Parathyroid adenoma (tissue), 2 donors: Measurements from ENCODE around the gene MATN4.
A peak's percentile ranks its signal among the peaks of the same experiment; 100 is the strongest.
"Not testable (repeated sequence)": the region's sequence is repeated elsewhere in the genome, so short reads cannot be mapped to it uniquely, and the experiment has no call there.

Experiments used
- H2AFZ ChIP-seq: fragments of 300-600 bp; sonication (generic); one replicate; pipeline ENCODE4 v1.7.0; 2017; ENCODE audit warnings: antibody characterized with exemption, mild to moderate bottlenecking
- H3K27ac ChIP-seq: fragments of 300-600 bp; sonication (generic); one replicate; pipeline ENCODE4 v1.7.0; 2017
- H3K27me3 ChIP-seq: fragments of 300-600 bp; sonication (generic); one replicate; pipeline ENCODE4 v1.7.0; 2017; ENCODE audit warnings: low read length; ENCODE audit not compliant: control insufficient read depth, insufficient read depth
- H3K36me3 ChIP-seq: fragments of 300-600 bp; sonication (generic); one replicate; pipeline ENCODE4 v1.7.0; 2017; ENCODE audit warnings: low read length; ENCODE audit not compliant: control insufficient read depth, insufficient read depth
- H3K4me1 ChIP-seq: fragments of 300-600 bp; sonication (generic); one replicate; pipeline ENCODE4 v1.7.0; 2017; ENCODE audit warnings: control low read depth
- H3K4me2 ChIP-seq: fragments of 300-600 bp; sonication (generic); one replicate; pipeline ENCODE4 v1.7.0; 2017; ENCODE audit warnings: low read length
- H3K4me3 ChIP-seq: fragments of 300-600 bp; sonication (generic); one replicate; pipeline ENCODE4 v1.7.0; 2017; ENCODE audit warnings: low read depth, low read length
- H3K79me2 ChIP-seq: fragments of 300-600 bp; sonication (generic); one replicate; pipeline ENCODE4 v1.7.0; 2017; ENCODE audit warnings: control low read depth
- H3K9ac ChIP-seq: fragments of 300-600 bp; sonication (generic); one replicate; pipeline ENCODE4 v1.7.0; 2017; ENCODE audit warnings: mild to moderate bottlenecking
- H3K9me3 ChIP-seq: fragments of 300-600 bp; sonication (generic); one replicate; pipeline ENCODE4 v1.7.0; 2017; ENCODE audit warnings: low read length; ENCODE audit not compliant: control insufficient read depth
- CTCF ChIP-seq: fragments of 300-600 bp; sonication (generic); IDR thresholded peaks from one replicate; pipeline ENCODE4 v1.7.0; 2017; ENCODE audit warnings: antibody characterized with exemption, mild to moderate bottlenecking
- donor health status: primary hyperparathyroidism.

The MATN4 gene

DNA sequence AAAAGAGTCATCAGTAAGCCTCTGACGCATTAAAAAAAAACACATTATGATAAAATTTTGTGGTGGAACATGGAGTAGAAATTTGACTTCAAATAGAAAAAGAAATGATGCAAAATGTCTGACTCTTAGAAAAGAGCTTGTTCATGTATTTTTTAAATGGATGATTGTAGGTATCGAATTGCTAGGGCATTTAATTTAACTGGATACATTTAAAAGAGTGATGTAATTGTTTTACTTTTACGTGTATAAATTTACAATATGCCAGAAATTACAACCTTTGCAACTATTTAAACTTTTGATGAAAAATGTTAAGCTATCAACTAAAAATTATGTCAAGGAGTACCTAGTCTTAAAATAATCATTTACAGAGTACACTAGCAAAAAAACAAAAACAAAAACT, 44.6 kb upstream of the MATN4 start:
- H2AFZ ChIP-seq: no peak overlapping the region
- no peaks in the 10 kb centered on the region for H3K9me3 ChIP-seq

DNA sequence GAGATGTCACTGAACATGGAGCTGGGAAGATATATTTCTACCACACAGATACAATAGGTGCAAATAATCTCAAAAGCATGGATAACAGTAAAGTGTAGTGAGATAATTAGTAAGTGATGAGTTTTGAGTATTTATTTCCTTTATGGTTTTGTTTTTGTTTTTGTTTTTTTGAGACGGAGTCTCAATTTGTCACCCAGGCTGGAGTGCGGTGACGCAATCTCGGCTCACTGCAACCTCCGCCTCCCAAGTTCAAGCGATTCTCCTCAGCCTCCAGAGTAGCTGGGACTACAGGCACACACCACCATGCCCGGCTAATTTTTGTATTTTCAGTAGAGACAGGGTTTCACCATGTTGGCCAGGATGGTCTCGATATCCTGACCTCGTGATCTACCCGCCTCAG, 42.7 kb upstream of the MATN4 start:
- H3K4me3 ChIP-seq, H3K79me2 ChIP-seq, H3K36me3 ChIP-seq, H3K27me3 ChIP-seq, H3K4me2 ChIP-seq, H3K27ac ChIP-seq, H3K9ac ChIP-seq, H2AFZ ChIP-seq, H3K4me1 ChIP-seq, H3K9me3 ChIP-seq: not testable (repeated sequence)

More for the DNA sequence above, 44.6 kb upstream of the MATN4 start:
- no peak overlapping the region for H3K27ac ChIP-seq
- no peaks in the 10 kb centered on the region for H3K27me3 ChIP-seq
- no peak overlapping the region for H3K4me2 ChIP-seq
- no peaks in the 10 kb centered on the region for H3K4me1 ChIP-seq
- H3K79me2 ChIP-seq: no peaks in the 10 kb centered on the region
- H3K36me3 ChIP-seq: no peaks in the 10 kb centered on the region
- no peak overlapping the region for H3K9ac ChIP-seq
- TF ChIP-seq CTCF: no peak
- no peak overlapping the region for H3K4me3 ChIP-seq

DNA sequence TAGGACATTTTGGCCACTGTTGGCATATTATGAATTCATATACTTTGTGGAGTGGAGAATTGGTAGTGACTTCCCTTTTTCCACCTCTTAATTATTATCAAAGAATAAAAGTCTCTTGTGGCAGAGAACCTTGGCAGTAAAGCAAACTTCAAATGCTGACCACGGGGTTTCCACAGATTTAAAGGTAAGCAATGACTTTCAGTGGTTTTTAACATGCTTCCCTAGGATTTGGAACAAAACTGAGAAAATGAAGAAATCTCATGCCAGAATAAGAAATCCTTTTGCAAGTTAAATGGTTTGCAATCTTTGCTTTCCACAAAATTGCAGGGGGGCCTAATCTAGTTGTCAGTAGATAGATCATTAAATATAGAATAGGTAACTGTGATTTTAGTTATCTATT, 42.1 kb upstream of the MATN4 start:
- Histone ChIP-seq H2AFZ (peak overlapping the region; percentile 16), H3K9ac (no peak overlapping the region), H3K9me3 (no peaks in the 10 kb centered on the region), H3K4me1 (peaks cover 10% of the 10 kb centered on the region), H3K79me2 (no peaks in the 10 kb centered on the region), H3K36me3 (no peaks in the 10 kb centered on the region), H3K27ac (no peak overlapping the region), H3K27me3 (no peaks in the 10 kb centered on the region), H3K4me3 (no peak overlapping the region), H3K4me2 (no peak overlapping the region)
- TF ChIP-seq CTCF: no peak

GRCh38 chr20:45347936-45348778, 40.1 kb upstream of the MATN4 start, which contains the start of gene SDC4:
SDC4 (minus strand) TSS chr20:45348424; CDS start chr20:45348384, 40 bp downstream.
- peaks cover 23% of the 10 kb centered on the region for H3K4me1 ChIP-seq
- no peak for TF ChIP-seq CTCF

GRCh38 chr20:45347297-45347935, 39.3 kb upstream of the MATN4 start:
- peak overlapping the region; percentile 56 for H3K9ac ChIP-seq
- H3K4me2 ChIP-seq: peak overlapping the region; percentile 92
- H3K4me1 ChIP-seq: peaks cover 31% of the 10 kb centered on the region
- H2AFZ ChIP-seq: peak overlapping the region; percentile 87
- H3K27me3 ChIP-seq: no peaks in the 10 kb centered on the region
- H3K36me3 ChIP-seq: no peaks in the 10 kb centered on the region
- H3K79me2 ChIP-seq: no peaks in the 10 kb centered on the region
- no peaks in the 10 kb centered on the region for H3K9me3 ChIP-seq
- peak overlapping the region; percentile 34 for H3K27ac ChIP-seq
- TF ChIP-seq CTCF: no peak
- peak overlapping the region; percentile 75 for H3K4me3 ChIP-seq

More at GRCh38 chr20:45347936-45348778, 40.1 kb upstream of the MATN4 start, which contains the start of gene SDC4:
- H3K27me3 ChIP-seq: no peaks in the 10 kb centered on the region
- peak within 1 kb of the TSS; percentile 56 for H3K9ac ChIP-seq
- H3K4me2 ChIP-seq: peak within 1 kb of the TSS; percentile 92
- peak within 1 kb of the TSS; percentile 75 for H3K4me3 ChIP-seq
- peak within 1 kb of the TSS; percentile 87 for H2AFZ ChIP-seq
- no peaks in the 10 kb centered on the region for H3K36me3 ChIP-seq
- H3K27ac ChIP-seq: peak within 1 kb of the TSS; percentile 34
- no peaks in the 10 kb centered on the region for H3K79me2 ChIP-seq
- H3K9me3 ChIP-seq: no peaks in the 10 kb centered on the region
